Heart left ventricle (tissue), 16 donors: ENCODE data around the gene NMNAT2. TPM values are rescaled to one million over a fixed set of nuclear protein-coding genes. Genes with fewer than 3 reads are reported as not detected.
A peak's percentile ranks its signal among the peaks of the same experiment; 100 is the strongest.

Experiments
- ATAC-seq, 4 donors: fragments of 200-7000 bp; cut with Tn5 transposase; one replicate each; pipeline ENCODE4 v1.9.1; 2020 to 2022; ENCODE audit warnings: moderate library complexity in 4 of 4, mild to moderate bottlenecking in 3 of 4, moderate number of reproducible peaks in 1 of 4
- DNase-seq, 5 donors: peaks; one replicate each; pipeline ENCODE4 v3.0.0-alpha.2; 2020
- H3K27ac ChIP-seq, 12 donors: fragments of 200-600 bp; sonication (generic) in 4 of 12; one replicate each; pipeline versions ENCODE4 v1.5.0 to v1.8.0; 2016 to 2022; ENCODE audit warnings: mild to moderate bottlenecking in 2 of 12
- H3K27me3 ChIP-seq, 9 donors: fragments of 200-600 bp; sonication (generic) in 2 of 9; one replicate each; pipeline versions ENCODE4 v1.5.1 to v1.8.0; 2016 to 2022; ENCODE audit warnings: mild to moderate bottlenecking in 3 of 9
- H3K36me3 ChIP-seq, 9 donors: fragments of 200-600 bp; sonication (generic) in 2 of 9; one replicate each; pipeline versions ENCODE4 v1.5.0 to v1.8.0; 2018 to 2022; ENCODE audit warnings: mild to moderate bottlenecking in 2 of 9
- H3K4me1 ChIP-seq, 12 donors: fragments of 200-600 bp; sonication (generic) in 4 of 12; one replicate each; pipeline versions ENCODE4 v1.5.0 to v1.8.0; 2016 to 2022; ENCODE audit warnings: mild to moderate bottlenecking in 3 of 12
- H3K4me3 ChIP-seq, 12 donors: fragments of 200-600 bp; sonication (generic) in 4 of 12; one replicate each; pipeline versions ENCODE4 v1.5.0 to v1.8.0; 2017 to 2022; ENCODE audit warnings: mild to moderate bottlenecking in 9 of 12, moderate library complexity in 4 of 12
- H3K9me3 ChIP-seq, 12 donors: fragments of 200-600 bp; sonication (generic) in 4 of 12; one replicate each; pipeline versions ENCODE4 v1.5.0 to v1.8.0; 2016 to 2022; ENCODE audit warnings: mild to moderate bottlenecking in 1 of 12
- CTCF ChIP-seq, 12 donors: fragments of 200-600 bp; sonication (generic) in 4 of 12; IDR thresholded peaks; one replicate each; pipeline versions ENCODE4 v1.5.0 to v1.8.0; 2018 to 2022; ENCODE audit warnings: antibody characterized with exemption in 12 of 12, mild to moderate bottlenecking in 5 of 12
- POLR2A ChIP-seq, 2 donors: fragments of 450-650 bp; IDR thresholded peaks; one replicate each; pipeline ENCODE4 v1.6.1; 2017; ENCODE audit warnings: antibody characterized with exemption in 2 of 2, mild to moderate bottlenecking in 2 of 2, moderate library complexity in 2 of 2
- WGBS, 4 donors: extraction: QIAGEN DNeasy Blood & Tissue Kit in 2 of 4; methylation state at CpG; one replicate each; pipeline versions ENCODE4 v1.1.5 to v1.1.7; 2013 to 2018; 5-methylcytosine and 5-hydroxymethylcytosine counted together
- intact Hi-C, 10 donors: fragments of 100-400 bp; cut with DNase I; formaldehyde crosslinking; loops; one replicate each; pipeline versions ENCODE4 v1.11.1 to v1.14.2; 2022
- polyA plus RNA-seq, 2 donors: library from polyadenylated mRNA; stranded (reverse); fragments of 200-250 nt; gene quantifications; one replicate each; pipeline ENCODE4 v1.2.3, GENCODE V29; 2013
- total RNA-seq, 9 donors: library from RNA; depleted of rRNA in 2 of 9; stranded (reverse); fragments of >200 nt in 2 of 9; fragmentation: NEBNext Ultra II Directional in 3 of 9; extraction: Animal tissue kit (Norgen Biotek cat#: 25700) in 3 of 9; gene quantifications; one replicate each; pipeline versions ENCODE4 v1.1.0 to v1.2.4, GENCODE V29; 2016 to 2023
- donor health status: ischemic (EF 13 %, LVEDD 7.1; RV severe dilation, severe dysfunction).
- donor health status: healthy with polysubstance abuse.
- donor health status: DM: no; HTN: yes; CAD: no.
- donor health status: DM: no; HTN: no; CAD: no.
- donor health status: ischemic (EF 25% LVEDD 6.9; RV normal size, moderate dysfunction).
- donor health status: ischemic (EF 25% LVEDD 5.7; RV mildly dilated, moderate dysfunction).
- donor health status: healthy.
- donor health status: DM: yes; HTN: yes; CAD: no.
- donor health status: ischemic (EF 35%, LVEDD 5.7; RV mildly dilated, moderate dysfunction).
- donor health status: nonischemic (EF 11% LVEDD 7.7; RV severe dilation, severe dysfunction).
- donor health status: DM: yes; HTN: yes; CAD: no.
- donor health status: PGD.
- donor health status: ischemic (EF 29% LVEDD 5.4; RV normal size, mild dysfunction).
- donor health status: nonischemic (EF 23%, LVEDD 6.1; RV moderate dilation, normal function).

The NMNAT2 gene
- total and polyA plus RNA-seq, 11 donors = 0.53 to 5.1 (median 1.9) TPM

GRCh38 chr1:183291802-183292514, 126.2 kb downstream of the NMNAT2 start:
- no peak for TF ChIP-seq POLR2A (IDR thresholded peaks at IDR 0.05)
- TF ChIP-seq CTCF (IDR thresholded peaks at IDR 0.05) = no peak

GRCh38 chr1:183291216-183291762, 126.9 kb downstream of the NMNAT2 start:
- no peaks in the 10 kb centered on the region for H3K27me3 ChIP-seq
- TF ChIP-seq POLR2A (IDR thresholded peaks at IDR 0.05) (no peak), CTCF (IDR thresholded peaks at IDR 0.05) (no peak)
- intact Hi-C loops = no loop called here
- 50 to 88% (median 86%) methylated on average over 1 to 5 of the region's 5 CpGs for WGBS, 4 donors
- ATAC-seq (no peak), DNase-seq (no peak)
- peaks cover 0 to 50% (median 38%) of the 10 kb centered on the region in 12 donors for H3K4me1 ChIP-seq
- H3K27ac ChIP-seq = peak overlapping the region in 6 of 12 donors; percentile 30 to 68 (median 55)
- H3K36me3 ChIP-seq = no peaks in the 10 kb centered on the region
- no peak overlapping the region for H3K4me3 ChIP-seq
- peaks cover 0 to 5% (median 0%) of the 10 kb centered on the region in 12 donors for H3K9me3 ChIP-seq

More at GRCh38 chr1:183291802-183292514, 126.2 kb downstream of the NMNAT2 start:
- intact Hi-C loops = no loop called here
- Histone ChIP-seq H3K27ac (peak overlapping the region in 6 of 12 donors; percentile 30 to 68 (median 55)), H3K27me3 (no peaks in the 10 kb centered on the region), H3K4me1 (peaks cover 0 to 43% (median 32%) of the 10 kb centered on the region in 12 donors), H3K36me3 (no peaks in the 10 kb centered on the region), H3K4me3 (no peak overlapping the region), H3K9me3 (peaks cover 0 to 5% (median 0%) of the 10 kb centered on the region in 12 donors)
- peak in 1 of 5 donors; percentile 44 for DNase-seq
- whole genome bisulfite sequencing, 4 donors = 73 to 87% (median 78%) methylated on average over 11 of the region's 11 CpGs
- no peak for ATAC-seq

GRCh38 chr1:183290628-183291027, 127.6 kb downstream of the NMNAT2 start:
- no peaks in the 10 kb centered on the region for H3K36me3 ChIP-seq
- no peak for DNase-seq
- TF ChIP-seq CTCF (IDR thresholded peaks at IDR 0.05) = no peak
- TF ChIP-seq POLR2A (IDR thresholded peaks at IDR 0.05) = no peak
- no peaks in the 10 kb centered on the region for H3K27me3 ChIP-seq
- WGBS, 4 donors = 78 to 98% (median 90%) methylated on average over 6 of the region's 6 CpGs
- H3K4me3 ChIP-seq = no peak overlapping the region
- intact Hi-C loops = no loop called here
- peak overlapping the region in 4 of 12 donors; percentile 19 to 95 (median 52) for H3K27ac ChIP-seq
- peaks cover 0 to 57% (median 41%) of the 10 kb centered on the region in 12 donors for H3K4me1 ChIP-seq
- H3K9me3 ChIP-seq = peaks cover 0 to 5% (median 0%) of the 10 kb centered on the region in 12 donors
- no peak for ATAC-seq

GRCh38 chr1:183289051-183289496, 129.1 kb downstream of the NMNAT2 start:
- 42 to 63% (median 46%) methylated on average over 5 to 9 of the region's 9 CpGs for WGBS, 4 donors
- H3K4me3 ChIP-seq = no peak overlapping the region
- H3K27ac ChIP-seq = peak overlapping the region; percentile 6 to 95 (median 83)
- H3K27me3 ChIP-seq = no peaks in the 10 kb centered on the region
- ATAC-seq (peak; percentile 19 to 47 (median 44)), DNase-seq (peak in 4 of 5 donors; percentile 49 to 79 (median 65))
- no peaks in the 10 kb centered on the region for H3K36me3 ChIP-seq
- intact Hi-C loops = loop anchor here in 5 of 10 donors (10.0 kb wide), 4 partner anchors 186 to 346 kb away; partner anchors contain the start of genes ARPC5 (in 1 of the 5) and SMG7 (in 1 of the 5)
- peaks cover 0 to 58% (median 42%) of the 10 kb centered on the region in 12 donors for H3K4me1 ChIP-seq
- peaks cover 0 to 5% (median 0%) of the 10 kb centered on the region in 12 donors for H3K9me3 ChIP-seq
- TF ChIP-seq CTCF (IDR thresholded peaks at IDR 0.05) (no peak), POLR2A (IDR thresholded peaks at IDR 0.05) (no peak)
